ENCODE measurements around the gene ARHGAP8.
"Not testable (repeated sequence)": the region's sequence is repeated elsewhere in the genome, so short reads cannot be mapped to it uniquely, and the experiment has no call there.

Gene ARHGAP8

DNA sequence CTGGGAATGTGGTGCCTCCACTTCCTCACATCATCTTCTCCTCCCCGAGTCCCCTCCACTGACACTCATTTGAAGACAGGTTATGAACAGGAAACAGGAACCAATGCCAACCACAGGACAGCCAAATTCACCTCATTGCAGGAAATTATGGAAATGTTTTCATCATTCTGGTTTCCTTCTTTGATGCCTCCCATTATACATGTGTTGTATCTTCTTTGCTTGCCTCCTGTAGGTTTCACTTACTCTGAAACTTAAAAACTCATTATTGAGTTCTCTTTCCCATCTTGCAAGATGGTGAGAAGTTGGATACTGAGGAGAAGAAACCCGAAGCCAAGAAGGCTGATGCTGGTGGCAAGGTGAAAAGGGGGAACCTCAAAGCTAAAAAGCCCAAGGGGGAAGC lies 148.9 kb downstream of the ARHGAP8 start:
- no peaks in the 10 kb centered on the region for H3K4me1 ChIP-seq (ENCODE audit: insufficient read depth, low read length)
- no peak overlapping the region for H3K9ac ChIP-seq (ENCODE audit: low read depth, low read length)
- peaks cover 39% of the 10 kb centered on the region; the same call in 1 of the 2 replicates for H3K36me3 ChIP-seq (ENCODE audit: insufficient read depth, low read depth, low read length)
- H3K27me3 ChIP-seq (ENCODE audit: insufficient read depth, low read length), result no peaks in the 10 kb centered on the region
- H3K4me3 ChIP-seq (ENCODE audit: low read length), result no peak overlapping the region
- H3K9me3 ChIP-seq (ENCODE audit: insufficient read depth, low read depth, low read length), result peaks cover 13% of the 10 kb centered on the region
- H3K27ac ChIP-seq (ENCODE audit: low read length), result no peak overlapping the region

DNA sequence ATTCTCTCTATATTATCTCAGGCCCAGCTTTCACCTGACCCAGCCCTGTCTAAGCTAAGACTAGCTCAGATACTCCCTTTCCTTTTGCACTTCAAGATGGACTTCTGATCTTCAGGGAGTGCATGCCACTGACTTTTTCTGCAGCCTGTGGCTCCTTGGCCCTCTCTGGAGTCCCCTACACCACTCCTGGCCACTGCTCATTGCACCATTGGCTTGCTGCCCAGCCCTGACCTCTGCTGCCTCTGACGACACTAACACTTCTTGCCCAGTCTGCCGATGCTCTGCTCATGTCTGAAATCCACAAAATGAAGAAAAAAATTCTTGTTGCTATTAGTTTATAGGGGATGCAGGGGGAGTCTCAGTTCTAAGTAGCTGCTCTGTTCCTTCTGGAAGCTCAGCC lies 150.8 kb downstream of the ARHGAP8 start:
- H3K4me3 ChIP-seq (ENCODE audit: low read length); H3K9ac ChIP-seq (ENCODE audit: low read depth, low read length); H3K4me1 ChIP-seq (ENCODE audit: insufficient read depth, low read length); H3K27me3 ChIP-seq (ENCODE audit: insufficient read depth, low read length); H3K27ac ChIP-seq (ENCODE audit: low read length): not testable (repeated sequence)
- peaks cover 56% of the 10 kb centered on the region for H3K36me3 ChIP-seq (ENCODE audit: insufficient read depth, low read depth, low read length)
- peaks cover 13% of the 10 kb centered on the region for H3K9me3 ChIP-seq (ENCODE audit: insufficient read depth, low read depth, low read length)

DNA sequence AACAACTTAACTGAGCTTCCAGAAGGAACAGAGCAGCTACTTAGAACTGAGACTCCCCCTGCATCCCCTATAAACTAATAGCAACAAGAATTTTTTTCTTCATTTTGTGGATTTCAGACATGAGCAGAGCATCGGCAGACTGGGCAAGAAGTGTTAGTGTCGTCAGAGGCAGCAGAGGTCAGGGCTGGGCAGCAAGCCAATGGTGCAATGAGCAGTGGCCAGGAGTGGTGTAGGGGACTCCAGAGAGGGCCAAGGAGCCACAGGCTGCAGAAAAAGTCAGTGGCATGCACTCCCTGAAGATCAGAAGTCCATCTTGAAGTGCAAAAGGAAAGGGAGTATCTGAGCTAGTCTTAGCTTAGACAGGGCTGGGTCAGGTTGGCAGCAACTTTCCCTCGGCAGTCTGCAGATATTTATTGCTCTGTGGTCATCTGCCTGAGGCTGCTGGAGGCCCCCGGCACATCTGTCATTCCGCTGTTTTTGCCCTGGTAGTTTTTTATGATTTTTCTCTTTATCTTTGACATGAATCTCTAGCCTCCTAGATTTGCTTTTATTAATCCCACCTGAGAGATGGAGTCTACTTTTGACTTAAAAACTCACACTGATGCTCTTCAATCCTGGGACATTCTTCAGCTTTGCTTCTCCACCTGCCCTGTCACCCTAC lies 152.2 kb downstream of the ARHGAP8 start:
- H3K36me3 ChIP-seq (ENCODE audit: insufficient read depth, low read depth, low read length), result peaks cover 69% of the 10 kb centered on the region
- not testable (repeated sequence) for H3K27ac ChIP-seq (ENCODE audit: low read length); H3K9ac ChIP-seq (ENCODE audit: low read depth, low read length); H3K4me1 ChIP-seq (ENCODE audit: insufficient read depth, low read length); H3K27me3 ChIP-seq (ENCODE audit: insufficient read depth, low read length); H3K4me3 ChIP-seq (ENCODE audit: low read length)
- peaks cover 13% of the 10 kb centered on the region for H3K9me3 ChIP-seq (ENCODE audit: insufficient read depth, low read depth, low read length)

DNA sequence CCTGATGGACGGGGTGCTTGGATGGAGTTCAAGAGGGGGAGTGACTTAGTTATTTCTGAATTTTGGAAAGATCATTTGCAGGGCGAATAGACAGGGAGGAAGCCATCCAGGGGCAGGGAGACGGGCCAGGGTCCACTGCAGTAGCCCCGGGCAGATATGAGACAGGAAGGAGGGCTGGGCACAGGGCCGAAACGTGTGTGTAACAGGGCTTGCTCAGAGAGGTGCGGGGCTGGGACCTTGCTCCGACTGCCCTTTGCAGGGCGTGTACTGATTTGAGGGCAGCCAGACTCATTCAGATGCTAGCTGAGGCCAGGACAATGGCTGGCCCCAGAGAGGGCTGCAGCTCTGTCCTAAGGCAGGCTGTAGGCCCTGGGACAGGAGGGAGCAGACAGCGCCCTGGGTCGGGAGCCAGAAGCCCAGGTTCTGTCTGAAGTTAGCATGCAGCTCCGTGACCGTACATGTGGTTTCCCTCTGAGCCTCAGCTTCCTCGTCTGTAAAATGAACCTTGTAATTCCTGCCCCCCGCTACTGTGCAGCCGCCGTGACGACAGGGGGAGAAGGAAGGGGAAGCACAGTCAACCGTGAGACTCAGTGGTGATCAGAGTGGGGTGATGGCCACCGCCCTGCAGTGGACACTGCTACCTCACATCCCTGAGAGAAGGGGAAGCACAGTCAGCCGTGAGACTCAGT lies 154.0 kb downstream of the ARHGAP8 start:
- H3K27me3 ChIP-seq (ENCODE audit: insufficient read depth, low read length), result no peaks in the 10 kb centered on the region
- H3K9ac ChIP-seq (ENCODE audit: low read depth, low read length), result no peak overlapping the region
- H3K4me3 ChIP-seq (ENCODE audit: low read length), result no peak overlapping the region

DNA sequence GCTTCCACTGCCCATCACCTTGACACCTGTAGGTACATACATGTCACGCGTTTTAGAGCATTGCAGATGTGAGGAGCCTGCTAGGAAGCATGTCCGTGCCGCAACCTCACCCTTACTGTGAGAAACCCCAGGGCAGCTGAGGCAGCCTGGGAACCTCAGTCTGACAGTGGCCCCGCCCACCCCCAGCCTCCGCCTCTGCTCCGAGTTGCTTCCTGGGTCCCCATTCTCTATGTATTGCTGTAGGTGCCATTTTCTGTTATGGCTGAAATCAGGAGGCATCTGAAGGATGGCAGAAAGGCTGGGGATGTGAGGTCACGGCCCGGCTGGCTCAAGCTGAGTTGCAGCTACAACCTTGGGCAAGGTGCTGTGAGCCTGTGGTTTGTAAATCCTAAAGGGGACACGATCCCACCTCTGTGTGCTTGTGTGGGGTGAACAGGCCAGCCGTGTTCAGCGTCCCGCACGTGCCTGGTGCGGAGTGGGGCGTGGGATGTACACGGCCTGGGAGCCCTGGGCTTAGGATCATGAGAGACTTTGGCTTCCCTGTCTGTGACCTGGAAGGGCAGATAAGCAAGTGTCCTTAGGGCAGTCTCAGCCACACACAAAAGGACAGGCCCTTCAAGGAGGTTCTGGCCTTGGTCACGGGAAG lies 154.7 kb downstream of the ARHGAP8 start:
- Histone ChIP-seq H3K4me1 (ENCODE audit: insufficient read depth, low read length) (no peaks in the 10 kb centered on the region), H3K4me3 (ENCODE audit: low read length) (no peak overlapping the region), H3K36me3 (ENCODE audit: insufficient read depth, low read depth, low read length) (peaks cover 78% of the 10 kb centered on the region), H3K9ac (ENCODE audit: low read depth, low read length) (no peak overlapping the region), H3K27me3 (ENCODE audit: insufficient read depth, low read length) (no peaks in the 10 kb centered on the region), H3K27ac (ENCODE audit: low read length) (no peak overlapping the region), H3K9me3 (ENCODE audit: insufficient read depth, low read depth, low read length) (peaks cover 13% of the 10 kb centered on the region)

More for the DNA sequence above, 154.0 kb downstream of the ARHGAP8 start:
- Histone ChIP-seq H3K9me3 (ENCODE audit: insufficient read depth, low read depth, low read length) (peaks cover 13% of the 10 kb centered on the region), H3K36me3 (ENCODE audit: insufficient read depth, low read depth, low read length) (peaks cover 78% of the 10 kb centered on the region), H3K27ac (ENCODE audit: low read length) (no peak overlapping the region), H3K4me1 (ENCODE audit: insufficient read depth, low read length) (no peaks in the 10 kb centered on the region)

- Histone ChIP-seq H3K36me3 (ENCODE audit: insufficient read depth, low read depth, low read length) (peaks cover 82% of the 10 kb centered on the region), H3K4me1 (ENCODE audit: insufficient read depth, low read length) (no peaks in the 10 kb centered on the region), H3K4me3 (ENCODE audit: low read length) (no peak overlapping the region), H3K9me3 (ENCODE audit: insufficient read depth, low read depth, low read length) (peaks cover 20% of the 10 kb centered on the region), H3K9ac (ENCODE audit: low read depth, low read length) (no peak overlapping the region), H3K27me3 (ENCODE audit: insufficient read depth, low read length) (no peaks in the 10 kb centered on the region), H3K27ac (ENCODE audit: low read length) (no peak overlapping the region)
Observed at GRCh38 chr22:44907765-44908737, 155.7 kb downstream of the ARHGAP8 start.

DNA sequence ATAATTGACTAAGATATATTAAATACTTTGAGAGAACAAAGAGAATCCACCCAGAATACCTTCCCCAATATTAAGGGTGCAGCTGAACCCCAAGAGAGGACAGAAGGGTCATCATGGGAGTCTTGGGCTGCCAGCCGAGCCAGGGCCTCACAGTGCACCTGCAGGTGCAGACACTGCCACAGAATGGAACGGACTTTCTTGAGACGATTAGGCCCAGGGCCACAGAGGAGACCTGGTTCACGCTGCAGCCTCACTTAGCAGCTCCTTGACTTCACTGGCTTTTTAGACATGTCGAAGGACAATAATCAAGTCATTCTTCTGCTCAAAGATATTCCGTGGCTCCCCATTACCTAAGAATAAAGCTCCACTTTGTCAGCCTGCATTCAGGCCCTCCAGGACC lies 156.9 kb downstream of the ARHGAP8 start:
- H3K36me3 ChIP-seq (ENCODE audit: insufficient read depth, low read depth, low read length), result peaks cover 88% of the 10 kb centered on the region
- peaks cover 25% of the 10 kb centered on the region for H3K9me3 ChIP-seq (ENCODE audit: insufficient read depth, low read depth, low read length)
- no peaks in the 10 kb centered on the region for H3K27me3 ChIP-seq (ENCODE audit: insufficient read depth, low read length)
- no peaks in the 10 kb centered on the region for H3K4me1 ChIP-seq (ENCODE audit: insufficient read depth, low read length)
- no peak overlapping the region for H3K4me3 ChIP-seq (ENCODE audit: low read length)
- no peak overlapping the region for H3K27ac ChIP-seq (ENCODE audit: low read length)
- no peak overlapping the region for H3K9ac ChIP-seq (ENCODE audit: low read depth, low read length)

Data from iPS-20b (cell line).